PFSK-1 (cell line): ENCODE data around the gene ZNF135.

Experiments used
- POLR2AphosphoS5 ChIP-seq: IDR thresholded peaks from 2 replicates; pipeline ENCODE4 v1.6.1; 2012; ENCODE audit warnings: low read depth, mild to moderate bottlenecking, control low read depth, low read length, moderate library complexity
- SIN3A ChIP-seq: IDR thresholded peaks from 2 replicates; pipeline ENCODE4 v1.6.1; 2012; ENCODE audit warnings: mild to moderate bottlenecking, low read length, moderate library complexity, borderline replicate concordance; ENCODE audit not compliant: insufficient read depth
- TAF1 ChIP-seq: IDR thresholded peaks from 2 replicates; pipeline ENCODE4 v1.6.1; 2012; ENCODE audit warnings: low read length, control low read depth, borderline replicate concordance; ENCODE audit not compliant: insufficient read depth
- TF ChIP-seq, protein P1 (sequence below), 2 experiments: IDR thresholded peaks; 2 replicates each; pipeline versions ENCODE4 v1.6.1 to v1.8.0; 2011 to 2012; ENCODE audit warnings: low read depth in 2 of 2, low read length in 2 of 2, control low read depth in 1 of 2, inconsistent platforms in 1 of 2, mild to moderate bottlenecking in 1 of 2, moderate library complexity in 1 of 2; ENCODE audit not compliant: insufficient read depth in 1 of 2

DNA sequence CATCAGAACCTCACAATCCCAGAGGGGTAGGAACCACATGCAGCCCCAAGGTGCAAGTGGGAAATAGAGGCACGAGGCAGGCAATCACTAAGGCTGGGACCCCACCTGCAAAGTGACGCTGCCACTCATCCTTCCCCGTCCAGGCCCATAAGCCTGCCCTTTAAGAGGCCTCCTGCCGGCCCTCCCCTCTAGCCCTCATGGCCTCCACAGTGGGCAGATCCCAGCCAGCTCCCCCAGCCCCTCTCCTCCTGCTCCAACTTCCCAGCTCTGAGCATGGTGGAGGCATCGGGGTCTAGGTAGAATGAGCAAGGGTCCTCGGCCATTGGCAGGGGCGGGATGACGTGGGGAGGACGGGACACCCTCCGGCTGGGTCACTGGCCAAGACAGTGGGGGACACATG, 36.2 kb downstream of the ZNF135 start:
- TF ChIP-seq POLR2AphosphoS5 (no peak), TAF1 (no peak), SIN3A (no peak)
- TF ChIP-seq, protein P1, sequence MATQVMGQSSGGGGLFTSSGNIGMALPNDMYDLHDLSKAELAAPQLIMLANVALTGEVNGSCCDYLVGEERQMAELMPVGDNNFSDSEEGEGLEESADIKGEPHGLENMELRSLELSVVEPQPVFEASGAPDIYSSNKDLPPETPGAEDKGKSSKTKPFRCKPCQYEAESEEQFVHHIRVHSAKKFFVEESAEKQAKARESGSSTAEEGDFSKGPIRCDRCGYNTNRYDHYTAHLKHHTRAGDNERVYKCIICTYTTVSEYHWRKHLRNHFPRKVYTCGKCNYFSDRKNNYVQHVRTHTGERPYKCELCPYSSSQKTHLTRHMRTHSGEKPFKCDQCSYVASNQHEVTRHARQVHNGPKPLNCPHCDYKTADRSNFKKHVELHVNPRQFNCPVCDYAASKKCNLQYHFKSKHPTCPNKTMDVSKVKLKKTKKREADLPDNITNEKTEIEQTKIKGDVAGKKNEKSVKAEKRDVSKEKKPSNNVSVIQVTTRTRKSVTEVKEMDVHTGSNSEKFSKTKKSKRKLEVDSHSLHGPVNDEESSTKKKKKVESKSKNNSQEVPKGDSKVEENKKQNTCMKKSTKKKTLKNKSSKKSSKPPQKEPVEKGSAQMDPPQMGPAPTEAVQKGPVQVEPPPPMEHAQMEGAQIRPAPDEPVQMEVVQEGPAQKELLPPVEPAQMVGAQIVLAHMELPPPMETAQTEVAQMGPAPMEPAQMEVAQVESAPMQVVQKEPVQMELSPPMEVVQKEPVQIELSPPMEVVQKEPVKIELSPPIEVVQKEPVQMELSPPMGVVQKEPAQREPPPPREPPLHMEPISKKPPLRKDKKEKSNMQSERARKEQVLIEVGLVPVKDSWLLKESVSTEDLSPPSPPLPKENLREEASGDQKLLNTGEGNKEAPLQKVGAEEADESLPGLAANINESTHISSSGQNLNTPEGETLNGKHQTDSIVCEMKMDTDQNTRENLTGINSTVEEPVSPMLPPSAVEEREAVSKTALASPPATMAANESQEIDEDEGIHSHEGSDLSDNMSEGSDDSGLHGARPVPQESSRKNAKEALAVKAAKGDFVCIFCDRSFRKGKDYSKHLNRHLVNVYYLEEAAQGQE (IDR thresholded peaks at IDR 0.05; ENCODE audit: insufficient read depth in 1 of 2, low read depth in 2 of 2, low read length in 2 of 2), result no peak
